DLD1 (cell line): ENCODE measurements around the gene RPS18.

Source experiments
- in situ Hi-C: cut with HindIII; loops from 2 replicates; pipeline ENCODE4 v1.10.0; 2017; ENCODE audit warnings: low sequenced_read_pairs

Gene RPS18

DNA sequence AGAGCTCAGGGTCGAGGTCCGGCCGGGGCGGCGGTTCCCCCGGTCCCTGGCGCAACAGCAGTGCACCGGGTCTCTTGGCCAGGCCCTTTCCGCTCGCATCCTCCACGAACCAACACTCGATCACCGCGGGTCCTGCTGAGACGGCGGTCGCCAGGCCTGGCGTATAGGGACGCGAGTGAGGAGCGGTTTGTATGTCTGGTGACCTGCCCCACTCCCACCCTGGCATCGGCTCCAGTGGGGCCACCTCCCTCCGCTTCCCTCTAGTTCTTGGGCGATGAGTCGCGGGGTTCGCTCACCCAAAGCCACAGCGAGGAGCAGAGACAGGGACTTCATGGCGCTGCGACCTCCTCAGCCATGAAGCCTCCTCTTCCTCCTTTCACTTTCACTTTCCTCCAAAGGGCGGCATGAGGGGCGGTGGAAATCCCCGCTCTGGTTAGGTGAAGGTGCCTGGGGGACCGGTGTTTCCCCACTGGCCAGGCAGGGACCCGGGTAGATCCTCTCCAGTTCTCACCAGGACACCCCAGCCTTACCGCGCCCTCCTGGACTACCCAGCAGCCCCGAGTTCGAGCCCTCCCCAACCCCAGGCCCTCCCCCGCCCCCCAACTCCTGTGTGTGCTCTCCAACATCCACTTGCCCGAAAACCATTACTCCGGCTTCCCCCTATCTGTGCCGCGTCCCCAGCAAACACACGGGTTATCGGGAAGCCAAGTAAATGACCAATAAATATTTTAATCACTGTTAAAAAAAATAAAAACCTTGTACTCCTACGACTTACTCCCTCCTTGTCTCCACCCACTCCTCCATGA, 42.0 kb downstream of the RPS18 start, which contains the start of gene TAPBP:
TAPBP (minus strand) TSS at position 370 of the 806 bp plus-strand sequence; CDS start at position 333, 37 bp downstream.
- in situ Hi-C loops, result no loop called here

DNA sequence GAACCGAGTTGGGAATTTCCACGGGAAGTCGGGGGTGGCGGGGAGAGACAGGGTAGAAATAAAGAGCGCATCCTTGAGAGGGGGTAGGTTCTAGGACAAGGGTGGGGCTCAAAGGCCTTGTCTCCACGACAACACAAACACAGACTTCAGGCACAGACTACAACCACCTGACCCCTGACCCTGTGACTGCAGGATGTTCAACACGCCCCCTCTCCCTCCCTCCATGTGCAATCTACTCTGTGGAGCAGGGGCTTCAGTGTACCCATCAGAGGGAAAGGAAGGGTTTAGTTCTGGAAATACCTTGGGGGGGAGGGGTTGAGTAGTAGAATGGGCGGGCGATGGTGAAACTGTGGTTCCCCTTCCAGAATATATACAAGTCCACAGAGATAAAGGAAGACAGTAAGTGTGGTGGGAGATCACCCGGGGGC, 42.7 kb downstream of the RPS18 start:
- in situ Hi-C loops, result no loop called here

DNA sequence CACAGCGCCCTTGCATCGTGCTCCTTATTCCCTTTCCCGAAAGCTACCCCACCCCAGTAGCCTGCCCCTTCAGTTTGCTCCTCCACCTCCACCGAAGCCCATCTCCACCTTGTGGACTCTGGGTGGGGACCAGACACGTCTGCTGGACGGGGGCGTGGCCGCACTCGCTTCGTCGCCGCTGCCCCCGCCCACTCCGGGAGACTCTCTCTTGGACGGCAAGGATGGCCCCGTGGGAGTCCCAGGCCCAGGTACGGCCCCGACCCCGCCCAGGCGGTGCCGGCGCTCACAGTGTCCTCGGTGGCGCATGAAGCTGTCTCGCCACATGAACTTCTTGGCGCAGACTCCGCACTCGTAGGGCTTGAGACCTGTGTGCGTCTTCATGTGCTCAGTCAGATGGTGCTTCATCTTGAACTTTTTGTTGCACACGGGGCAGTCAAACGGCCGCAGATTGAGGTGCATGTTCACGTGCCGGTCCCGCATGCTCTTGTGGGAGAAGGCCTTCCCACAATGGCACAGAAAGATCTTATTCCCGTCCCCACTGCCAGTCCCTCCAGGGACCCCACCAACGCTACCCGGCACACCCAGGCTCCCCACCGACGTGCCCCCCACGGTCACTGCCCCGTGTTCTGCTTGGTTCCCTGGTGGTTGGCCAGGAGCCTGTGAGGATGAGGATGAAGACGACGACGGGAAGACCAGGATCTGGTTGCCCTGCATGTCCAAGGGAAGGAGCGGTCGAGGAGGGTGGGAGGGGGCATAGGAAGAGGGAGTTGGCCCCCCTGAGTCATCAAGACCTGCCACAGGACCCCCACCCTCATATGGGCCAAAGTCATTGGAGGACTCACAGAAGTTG, 43.3 kb downstream of the RPS18 start:
- in situ Hi-C loops, result no loop called here

DNA sequence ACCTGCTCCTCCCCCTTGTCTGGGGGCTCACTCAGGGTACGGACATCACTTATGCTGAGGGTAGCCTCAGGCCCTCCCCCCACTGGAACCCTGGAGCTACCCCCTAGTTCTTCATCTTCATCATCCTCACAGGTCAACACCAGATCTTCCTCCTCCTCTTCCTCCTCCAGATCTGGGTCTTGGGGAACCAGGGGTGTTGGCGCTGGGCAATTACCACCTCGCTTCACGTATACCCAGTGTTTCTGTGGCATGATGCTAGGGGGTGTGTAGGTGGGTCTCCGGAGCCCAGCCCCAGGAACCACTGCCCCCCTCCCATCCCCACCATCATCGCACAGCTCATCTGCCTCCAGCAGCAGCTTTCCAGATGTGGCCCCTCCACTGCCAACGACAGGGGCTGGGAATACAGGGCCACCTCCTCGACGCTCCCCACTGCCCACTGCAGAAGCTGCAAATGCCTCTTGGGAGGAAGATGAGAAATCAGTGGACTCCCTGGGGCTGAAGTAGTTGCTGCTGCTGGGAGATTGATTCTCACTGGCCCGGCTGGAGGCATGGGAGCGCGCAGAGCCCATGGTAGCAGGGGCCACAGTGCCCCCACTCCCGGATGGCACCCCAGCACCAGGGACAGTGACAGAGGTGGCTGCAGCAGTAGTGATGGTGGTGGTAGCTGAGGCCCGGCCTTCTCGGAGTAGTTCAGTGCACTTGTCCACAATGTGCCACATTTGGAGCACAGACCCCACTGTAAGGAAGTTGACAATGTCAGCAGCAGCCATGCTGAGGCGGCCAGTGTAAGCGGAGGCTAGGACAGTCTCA, 44.1 kb downstream of the RPS18 start:
- in situ Hi-C loops, result no loop called here

DNA sequence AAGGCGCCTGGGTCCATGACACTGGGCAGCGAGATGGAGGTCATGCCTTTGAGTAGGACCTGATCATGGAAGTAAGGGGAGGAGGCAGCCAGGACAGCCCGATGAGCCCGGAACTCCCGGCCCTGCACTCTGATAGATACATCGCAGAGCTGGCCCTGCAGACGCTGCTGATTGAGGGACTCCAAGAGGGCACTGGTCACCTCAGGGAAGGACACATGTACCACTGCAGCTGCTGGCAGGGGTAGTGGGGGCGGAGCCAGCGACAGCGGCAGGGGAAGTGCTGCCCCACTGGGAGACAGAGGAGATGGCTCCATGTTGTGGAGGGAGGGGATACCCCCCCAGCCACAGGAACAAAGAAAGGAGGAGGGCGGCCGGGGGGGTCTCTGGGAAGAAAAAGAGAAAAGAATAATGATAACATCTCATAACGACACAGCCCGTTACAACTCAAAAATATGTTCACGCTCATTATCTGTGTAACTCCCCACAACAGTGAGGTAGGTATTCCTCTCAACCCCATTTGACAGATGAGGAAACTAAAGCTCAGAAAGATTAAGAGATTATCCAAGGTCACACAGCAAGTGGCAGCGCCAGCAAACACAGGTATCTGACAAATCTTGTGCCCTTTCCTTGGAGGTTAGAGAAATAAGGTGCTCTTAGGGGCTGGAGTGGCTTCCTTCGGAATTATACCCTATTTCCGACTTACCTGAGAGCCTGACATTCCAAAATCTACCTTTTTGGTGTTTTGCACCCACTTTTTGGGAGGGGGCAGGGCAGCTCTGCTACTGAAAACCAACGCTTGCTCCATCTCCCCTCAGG, 44.9 kb downstream of the RPS18 start:
- in situ Hi-C loops, result no loop called here

DNA sequence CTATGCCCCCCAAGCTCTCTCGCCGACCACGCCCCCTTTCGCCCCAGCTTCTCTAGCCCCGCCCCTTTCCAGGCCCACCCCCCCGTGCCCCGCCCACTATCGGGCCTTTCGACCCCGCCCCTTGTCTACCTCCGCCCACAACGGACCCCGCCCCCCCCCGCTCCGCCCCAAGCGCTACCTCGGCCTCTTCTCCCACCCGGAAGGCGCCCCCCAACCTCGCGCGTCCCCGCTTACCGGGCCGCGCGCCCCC, 45.5 kb downstream of the RPS18 start:
- in situ Hi-C loops, result no loop called here

DNA sequence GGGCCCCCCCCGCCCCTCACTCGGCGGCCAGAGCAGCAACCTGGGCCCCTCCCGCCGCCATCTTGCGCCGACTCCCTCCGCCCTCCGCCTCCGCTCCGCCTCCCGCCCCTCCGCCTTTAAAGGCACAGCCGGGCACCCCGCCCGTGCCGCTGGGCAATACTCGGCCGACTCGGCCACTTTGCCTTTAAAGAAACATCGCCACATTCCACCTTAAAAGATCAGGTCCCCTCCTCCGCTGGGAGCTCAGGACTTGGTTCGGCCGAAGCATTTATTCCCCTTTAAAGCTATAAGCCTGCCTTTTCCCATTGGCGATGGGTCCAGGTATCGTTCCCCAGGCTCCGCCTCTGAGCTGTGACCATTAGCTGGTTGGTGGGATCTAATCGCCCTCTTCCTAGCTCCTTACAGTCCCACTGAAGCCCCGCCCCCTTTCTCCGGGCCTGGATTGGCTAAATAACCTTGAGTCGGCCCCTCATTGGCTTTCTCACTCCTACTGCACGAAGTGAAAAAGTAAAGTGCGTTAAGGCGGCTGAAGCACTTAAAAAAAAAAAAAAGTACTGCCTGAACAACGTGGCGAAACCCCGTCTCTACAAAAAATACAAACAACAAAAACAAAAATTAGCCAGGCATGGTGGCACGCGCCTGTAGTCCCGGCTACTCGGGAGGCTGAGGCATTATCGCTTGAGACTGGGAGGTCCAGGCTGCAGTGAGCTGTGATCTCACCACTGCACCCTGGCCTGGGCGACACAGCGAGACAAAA, 46.0 kb downstream of the RPS18 start, which contains the start of gene ZBTB22:
ZBTB22 (minus strand) TSS at position 76 of the 757 bp plus-strand sequence. CDS start 828 bp downstream, outside the sequence.
- in situ Hi-C loops, result no loop called here

DNA sequence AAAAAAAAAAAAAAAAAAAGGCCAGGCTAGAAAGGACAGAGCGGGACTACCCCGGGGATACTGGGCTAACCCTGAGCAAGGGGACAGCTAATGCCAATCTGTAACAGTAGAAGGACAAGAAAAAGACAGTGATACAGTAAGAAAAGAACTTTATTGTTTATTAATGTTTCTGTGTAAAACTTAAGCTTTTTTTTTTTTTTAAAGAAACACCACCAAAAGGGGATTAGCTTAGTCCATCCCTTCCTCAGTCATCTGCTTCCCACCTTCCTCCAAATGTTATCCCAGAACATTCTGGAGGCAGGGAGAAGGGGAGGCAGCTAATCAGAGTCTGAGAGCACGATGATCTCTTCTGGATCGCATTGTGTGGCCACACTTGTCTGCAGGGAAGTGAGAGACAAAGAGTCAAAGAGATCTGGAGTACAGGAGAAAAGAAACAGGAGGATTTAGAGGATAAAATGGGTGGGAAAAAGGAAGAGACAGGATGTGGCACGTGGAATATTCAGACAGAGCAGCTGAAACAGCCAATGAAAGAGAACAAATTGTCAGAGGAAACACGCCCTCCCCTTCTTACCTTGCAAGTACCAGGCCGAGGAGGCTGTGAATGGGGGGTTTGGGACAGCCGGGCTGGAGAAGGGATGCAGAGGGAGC, 46.7 kb downstream of the RPS18 start:
- in situ Hi-C loops, result no loop called here

DNA sequence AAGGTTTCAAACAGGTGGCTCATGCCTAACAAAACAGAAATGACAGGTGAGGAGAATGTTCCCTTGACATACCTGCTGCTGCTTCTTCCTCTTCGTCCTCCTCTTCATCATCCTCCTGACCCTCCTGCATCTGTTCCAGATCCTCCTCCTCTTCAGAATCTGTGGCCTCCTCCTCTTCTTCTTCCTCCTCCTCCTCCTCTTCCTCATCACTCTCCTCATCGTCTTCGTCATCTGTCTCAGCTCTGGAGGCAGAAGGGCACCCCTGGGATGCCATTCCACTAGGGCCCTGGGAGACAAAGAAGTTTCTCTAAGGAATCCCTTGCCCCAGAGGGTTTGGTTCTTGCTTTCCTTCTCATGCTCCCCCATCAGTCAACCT, 48.1 kb downstream of the RPS18 start:
- in situ Hi-C loops, result no loop called here

DNA sequence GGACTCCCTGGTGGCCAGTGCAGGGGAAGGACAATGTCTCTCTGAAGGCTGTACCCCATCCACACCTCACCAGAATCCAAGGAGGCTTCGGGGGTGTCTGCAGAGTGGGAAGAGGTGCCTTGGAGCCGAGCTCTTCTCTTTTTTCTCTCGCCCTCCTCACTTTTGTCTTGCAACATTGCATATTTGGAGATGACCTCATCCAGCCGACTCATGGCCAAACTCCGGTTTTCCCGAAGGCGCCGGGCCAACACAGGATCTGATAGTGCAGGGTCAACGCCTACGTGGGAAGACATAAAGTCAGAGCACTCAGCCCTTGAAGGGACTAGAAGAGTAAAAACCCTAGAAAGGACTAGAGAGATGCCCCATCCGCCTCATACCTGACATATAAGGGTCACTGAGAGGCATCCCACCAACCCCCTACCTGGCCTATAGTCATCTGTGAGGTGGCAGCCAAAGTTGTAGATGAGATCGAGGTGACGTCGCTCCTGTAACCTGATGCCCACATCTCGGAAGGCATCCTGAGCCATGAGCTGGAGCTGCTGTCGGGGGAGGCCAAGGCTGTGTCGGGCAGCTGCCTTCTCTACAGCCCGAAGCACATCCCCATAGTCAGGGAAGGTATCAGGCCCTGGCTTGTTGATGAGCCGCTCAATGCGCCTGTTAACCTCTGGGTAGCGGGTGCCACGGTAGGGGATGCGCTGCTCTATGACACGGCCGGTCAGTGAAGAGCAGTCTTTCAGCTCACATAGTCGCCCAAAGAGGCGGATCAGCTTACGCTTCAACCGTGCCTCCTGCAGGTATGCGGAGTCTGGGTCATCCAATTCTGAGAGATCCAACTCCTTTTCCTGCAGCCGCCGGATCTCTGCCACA, 48.7 kb downstream of the RPS18 start:
- in situ Hi-C loops, result no loop called here

DNA sequence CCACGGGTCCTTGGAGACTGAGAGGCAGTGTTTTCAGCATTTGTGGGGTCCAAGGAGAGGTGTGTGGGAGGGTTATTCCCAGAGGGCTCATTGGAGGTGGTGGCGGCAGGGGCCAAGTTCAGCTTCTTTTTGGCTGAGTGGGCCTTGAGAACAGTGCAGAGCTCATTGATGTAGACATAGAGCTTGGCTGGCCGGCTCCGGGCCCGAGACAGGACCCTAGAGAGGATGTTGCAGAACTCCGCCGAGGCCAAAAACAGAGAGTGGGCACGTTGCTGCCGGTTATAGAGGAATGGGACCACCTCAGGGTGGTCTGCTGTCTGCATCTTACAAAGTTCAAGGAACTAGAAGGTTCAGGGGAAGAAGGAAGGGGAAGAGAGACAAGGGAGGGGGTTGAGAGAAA, 49.4 kb downstream of the RPS18 start:
- in situ Hi-C loops, result no loop called here

DNA sequence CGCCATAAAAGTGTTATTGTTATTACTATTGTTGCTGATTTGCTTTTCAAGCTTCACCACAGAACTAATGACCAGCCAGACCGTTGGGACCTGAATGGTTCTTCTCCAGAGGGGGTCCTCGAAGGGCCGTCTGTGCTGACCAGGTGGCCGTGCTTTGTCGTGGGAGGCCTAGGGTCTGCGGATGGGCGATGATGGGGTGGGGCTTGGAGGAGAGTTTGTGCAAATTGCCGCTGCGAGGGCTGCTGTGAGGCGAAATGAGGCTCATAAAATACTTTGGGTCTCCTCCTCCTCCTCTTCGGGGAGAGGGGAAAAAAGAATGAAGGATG, 51.7 kb downstream of the RPS18 start:
- in situ Hi-C loops, result no loop called here

DNA sequence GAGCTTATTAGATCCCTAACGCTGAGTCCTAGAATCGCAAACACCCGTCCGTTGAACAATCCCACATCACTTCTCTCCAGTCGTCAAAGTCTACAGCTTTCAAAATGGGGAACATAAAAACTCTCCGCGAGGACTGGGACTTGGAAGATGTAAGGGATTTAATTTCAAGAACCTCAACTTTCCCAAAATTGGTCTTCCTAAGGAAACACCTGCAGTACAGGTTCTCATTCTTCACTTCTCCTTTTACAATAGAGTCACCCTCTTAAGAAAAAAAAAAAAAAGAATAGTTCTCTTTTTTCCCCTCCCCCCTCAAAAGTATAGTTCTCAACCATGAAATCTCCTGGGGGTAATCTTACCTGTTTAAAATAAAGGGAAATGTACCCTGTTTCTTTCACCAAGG, 52.2 kb downstream of the RPS18 start:
- in situ Hi-C loops, result no loop called here
